Natural killer cell treated with Interleukin-12 subunit alpha and Interleukin-12 subunit beta and Interleukin-15 and Interleukin-18, amount 100 ng/mL, for 72 hours (primary cell): Measurements from ENCODE around the gene NLRC5. TPM values are rescaled to one million over a fixed set of nuclear protein-coding genes. Genes with fewer than 3 reads are reported as not detected.
A peak's percentile ranks its signal among the peaks of the same experiment; 100 is the strongest.

Experiments used
- ATAC-seq, 2 donors: fragments of 150-1000 bp; cut with Tn5 transposase in 1 of 2; sonication (Bioruptor Pico), chemical (Tn5 transposase) in 1 of 2; 2 replicates each; pipeline ENCODE4 v1.10.0; 2021
- DNase-seq: peaks from one replicate; pipeline ENCODE4 v3.0.0; 2022; ENCODE audit warnings: low spot score
- H3K27ac Mint-ChIP-seq, 2 donors: 1 replicate in 1 of 2; 2 replicates in 1 of 2; pipeline ENCODE4 v1.8.0; 2022; ENCODE audit warnings: mixed read lengths in 2 of 2, mild to moderate bottlenecking in 1 of 2, moderate library complexity in 1 of 2
- H3K27me3 Mint-ChIP-seq, 2 donors: 1 replicate in 1 of 2; 2 replicates in 1 of 2; pipeline ENCODE4 v1.8.0; 2022; ENCODE audit warnings: mixed read lengths in 2 of 2
- H3K36me3 Mint-ChIP-seq: one replicate; pipeline ENCODE4 v1.8.0; 2022; ENCODE audit warnings: mixed read lengths
- H3K4me1 Mint-ChIP-seq, 2 donors: 1 replicate in 1 of 2; 2 replicates in 1 of 2; pipeline ENCODE4 v1.8.0; 2022; ENCODE audit warnings: low read depth in 2 of 2, mixed read lengths in 2 of 2, mild to moderate bottlenecking in 1 of 2
- H3K4me3 Mint-ChIP-seq: one replicate; pipeline ENCODE4 v1.8.0; 2022; ENCODE audit warnings: mixed read lengths
- H3K9me3 Mint-ChIP-seq: 2 replicates; pipeline ENCODE4 v1.8.0; 2022; ENCODE audit warnings: mixed read lengths
- total RNA-seq, 2 donors: library from RNA; stranded (reverse); gene quantifications; one replicate each; pipeline ENCODE4 v1.2.3, GENCODE V29; 2022

The NLRC5 gene
- total RNA-seq, 2 donors from 2014 or later: 190 to 316 TPM

DNA sequence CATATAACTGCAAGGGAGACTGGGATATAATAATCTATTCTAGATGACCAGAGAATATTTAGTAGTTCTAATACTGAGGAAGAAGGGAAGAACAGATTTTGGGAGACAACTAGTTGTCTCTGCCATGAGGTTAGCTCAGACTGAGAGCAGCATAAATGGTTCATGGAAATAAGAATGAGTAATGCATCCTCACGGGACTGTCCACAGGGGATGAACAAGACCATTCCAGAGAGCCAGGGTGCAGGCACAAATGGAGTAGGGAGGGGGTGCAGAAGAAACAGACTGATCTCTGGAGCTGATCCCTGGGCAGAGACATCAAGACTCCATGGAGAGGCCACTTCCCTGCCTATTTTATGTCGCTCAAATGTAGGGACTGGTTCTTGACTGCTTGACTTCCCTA is 30.4 kb downstream of the NLRC5 start:
- no peaks in the 10 kb centered on the region for H3K9me3 Mint-ChIP-seq
- H3K4me1 Mint-ChIP-seq: peaks cover 56 to 58% of the 10 kb centered on the region in 2 donors
- H3K27ac Mint-ChIP-seq: no peak overlapping the region
- H3K4me3 Mint-ChIP-seq: no peak overlapping the region
- H3K36me3 Mint-ChIP-seq: peaks cover 30% of the 10 kb centered on the region
- DNase-seq (peak; percentile 46), ATAC-seq (no peak)
- H3K27me3 Mint-ChIP-seq: no peaks in the 10 kb centered on the region

DNA sequence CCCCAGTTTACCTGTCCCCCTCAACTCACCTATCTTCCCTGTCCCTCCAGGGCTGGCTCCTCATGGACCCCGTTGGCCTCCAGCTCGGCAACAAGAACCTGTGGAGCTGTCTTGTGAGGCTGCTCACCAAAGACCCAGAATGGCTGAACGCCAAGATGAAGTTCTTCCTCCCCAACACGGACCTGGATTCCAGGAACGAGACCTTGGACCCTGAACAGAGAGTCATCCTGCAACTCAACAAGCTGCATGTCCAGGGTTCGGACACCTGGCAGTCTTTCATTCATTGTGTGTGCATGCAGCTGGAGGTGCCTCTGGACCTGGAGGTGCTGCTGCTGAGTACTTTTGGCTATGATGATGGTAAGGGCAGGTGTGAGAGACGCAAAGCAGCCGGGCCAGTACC is 31.3 kb downstream of the NLRC5 start:
- DNase-seq (peak; percentile 46), ATAC-seq (no peak)
- H3K9me3 Mint-ChIP-seq: no peaks in the 10 kb centered on the region
- H3K27me3 Mint-ChIP-seq: no peaks in the 10 kb centered on the region
- H3K36me3 Mint-ChIP-seq: peaks cover 30% of the 10 kb centered on the region
- H3K4me3 Mint-ChIP-seq: no peak overlapping the region
- peak overlapping the region in 1 of 2 donors; percentile 63 for H3K27ac Mint-ChIP-seq
- H3K4me1 Mint-ChIP-seq: peaks cover 50 to 54% of the 10 kb centered on the region in 2 donors

DNA sequence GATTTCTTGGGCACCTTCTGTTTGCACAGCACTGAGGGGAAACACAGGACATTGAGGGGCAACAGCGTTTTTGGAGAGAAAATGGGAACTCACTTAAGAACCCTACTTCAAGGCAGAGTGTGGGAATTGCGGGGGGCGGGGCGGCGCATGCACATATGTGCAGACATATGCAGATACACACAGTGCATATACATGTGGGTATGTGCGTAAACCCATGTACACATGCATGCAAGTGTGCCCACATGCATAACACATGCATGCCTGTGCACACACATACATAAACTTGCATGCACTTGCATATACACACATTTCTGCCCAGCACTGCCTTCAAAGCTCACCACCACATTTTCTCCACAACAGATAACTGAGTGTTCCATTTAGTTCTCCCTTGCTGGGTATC is 32.4 kb downstream of the NLRC5 start:
- ATAC-seq (no peak), DNase-seq (peak; percentile 42)
- Mint-ChIP-seq H3K27ac (peak overlapping the region in 1 of 2 donors; percentile 61), H3K27me3 (no peaks in the 10 kb centered on the region), H3K4me1 (peaks cover 42 to 51% of the 10 kb centered on the region in 2 donors), H3K9me3 (no peaks in the 10 kb centered on the region), H3K4me3 (peak overlapping the region; percentile 16), H3K36me3 (peaks cover 30% of the 10 kb centered on the region)

DNA sequence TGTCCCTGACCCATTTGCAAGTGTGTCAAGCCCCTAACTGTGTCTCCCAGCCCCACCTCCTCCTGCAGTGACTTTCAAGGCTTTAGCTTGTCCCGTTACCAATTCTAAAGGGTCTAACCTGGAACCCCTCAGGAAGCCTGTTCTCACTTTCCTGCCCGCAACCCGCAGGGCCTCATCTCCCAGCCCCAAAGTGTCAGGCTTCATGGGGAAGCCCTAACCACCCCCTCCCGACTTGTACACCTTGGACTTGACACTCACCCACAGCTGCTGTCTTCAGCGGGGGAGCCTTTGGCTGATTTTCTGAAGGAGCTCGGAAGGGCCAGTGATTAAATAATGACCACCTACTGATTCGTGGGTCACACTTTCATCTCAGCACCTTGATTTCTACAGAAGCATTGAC is 33.1 kb downstream of the NLRC5 start:
- Mint-ChIP-seq H3K36me3 (peaks cover 24% of the 10 kb centered on the region), H3K27me3 (no peaks in the 10 kb centered on the region), H3K4me1 (peaks cover 41 to 51% of the 10 kb centered on the region in 2 donors), H3K27ac (peak overlapping the region; percentile 61 to 85), H3K9me3 (no peaks in the 10 kb centered on the region), H3K4me3 (peak overlapping the region; percentile 45)
- ATAC-seq: peak; percentile 51 to 58
- peak; percentile 51 for DNase-seq

DNA sequence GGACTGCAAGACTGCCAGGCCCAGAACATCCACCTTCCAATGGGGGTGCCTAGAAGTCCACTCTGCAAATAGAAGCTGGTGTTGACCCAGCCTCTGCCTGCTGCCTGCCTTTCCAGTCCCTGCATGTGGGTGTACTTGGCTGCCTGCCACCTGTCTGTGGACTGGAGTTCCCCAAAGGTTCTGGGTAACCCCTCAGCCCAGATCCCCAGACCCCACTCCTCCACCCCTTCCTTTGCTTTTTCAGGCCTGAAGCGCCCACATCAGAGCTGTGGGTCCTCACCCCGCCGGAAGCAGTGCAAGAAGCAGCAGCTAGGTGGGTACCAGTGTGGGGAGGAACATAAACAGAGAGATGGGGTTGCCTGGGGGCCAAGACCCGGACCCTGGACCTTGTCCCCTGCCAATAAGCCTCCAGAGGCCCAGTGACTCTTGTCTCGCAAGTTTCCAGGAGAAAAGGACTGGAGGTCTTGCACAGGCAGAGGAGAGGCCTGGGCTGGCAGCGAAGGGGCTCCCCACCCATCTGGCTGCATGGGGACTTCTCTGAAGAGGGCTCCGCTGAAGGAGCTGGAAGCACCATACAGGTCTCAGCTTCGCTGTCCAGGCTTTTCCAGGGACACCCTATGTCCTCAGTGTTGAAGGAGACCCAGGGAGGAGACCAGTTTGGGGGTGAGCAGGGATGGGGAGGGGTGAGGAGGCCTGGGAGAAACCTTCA is 34.3 kb downstream of the NLRC5 start:
- H3K27me3 Mint-ChIP-seq: no peaks in the 10 kb centered on the region
- peak overlapping the region; percentile 45 for H3K4me3 Mint-ChIP-seq
- peak; percentile 42 for DNase-seq
- peak overlapping the region; percentile 61 to 85 for H3K27ac Mint-ChIP-seq
- no peaks in the 10 kb centered on the region for H3K9me3 Mint-ChIP-seq
- peaks cover 16% of the 10 kb centered on the region for H3K36me3 Mint-ChIP-seq
- peak in 1 of 2 donors; percentile 41 for ATAC-seq
- H3K4me1 Mint-ChIP-seq: peaks cover 37 to 50% of the 10 kb centered on the region in 2 donors

DNA sequence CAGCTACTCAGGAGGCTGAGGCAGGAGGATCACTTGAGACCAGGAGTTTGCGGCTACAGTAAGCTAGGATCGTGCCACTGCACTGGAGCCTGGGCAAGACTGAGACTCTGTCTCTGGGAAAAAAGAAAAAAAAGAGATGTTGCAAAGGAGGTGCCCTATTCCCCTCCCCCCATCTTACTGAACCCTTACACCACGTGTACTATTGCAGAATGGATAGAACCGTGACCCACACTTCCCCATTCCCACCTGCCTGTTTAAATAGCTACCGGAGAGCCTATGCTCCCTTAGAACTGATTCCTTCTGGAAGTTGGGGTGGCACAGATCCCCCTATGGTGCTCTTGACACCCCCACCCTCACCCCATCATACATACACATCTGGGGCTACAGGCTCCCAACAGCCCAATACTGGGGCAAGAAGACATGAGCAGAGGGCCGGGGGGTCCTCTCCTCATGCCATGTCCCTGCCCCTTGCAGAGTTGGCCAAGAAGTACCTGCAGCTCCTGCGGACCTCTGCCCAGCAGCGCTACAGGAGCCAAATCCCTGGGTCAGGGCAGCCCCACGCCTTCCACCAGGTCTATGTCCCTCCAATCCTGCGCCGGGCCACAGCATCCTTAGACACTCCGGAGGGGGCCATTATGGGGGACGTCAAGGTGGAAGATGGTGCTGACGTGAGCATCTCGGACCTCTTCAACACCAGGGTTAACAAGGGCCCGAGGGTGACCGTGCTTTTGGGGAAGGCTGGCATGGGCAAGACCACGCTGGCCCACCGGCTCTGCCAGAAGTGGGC is 35.7 kb downstream of the NLRC5 start:
- H3K4me1 Mint-ChIP-seq: peaks cover 43 to 53% of the 10 kb centered on the region in 2 donors
- peaks cover 10% of the 10 kb centered on the region for H3K36me3 Mint-ChIP-seq
- H3K9me3 Mint-ChIP-seq: peaks cover 1% of the 10 kb centered on the region
- ATAC-seq (no peak), DNase-seq (no peak)
- H3K27me3 Mint-ChIP-seq: no peaks in the 10 kb centered on the region
- H3K27ac Mint-ChIP-seq: peak overlapping the region in 1 of 2 donors; percentile 85
- H3K4me3 Mint-ChIP-seq: no peak overlapping the region

DNA sequence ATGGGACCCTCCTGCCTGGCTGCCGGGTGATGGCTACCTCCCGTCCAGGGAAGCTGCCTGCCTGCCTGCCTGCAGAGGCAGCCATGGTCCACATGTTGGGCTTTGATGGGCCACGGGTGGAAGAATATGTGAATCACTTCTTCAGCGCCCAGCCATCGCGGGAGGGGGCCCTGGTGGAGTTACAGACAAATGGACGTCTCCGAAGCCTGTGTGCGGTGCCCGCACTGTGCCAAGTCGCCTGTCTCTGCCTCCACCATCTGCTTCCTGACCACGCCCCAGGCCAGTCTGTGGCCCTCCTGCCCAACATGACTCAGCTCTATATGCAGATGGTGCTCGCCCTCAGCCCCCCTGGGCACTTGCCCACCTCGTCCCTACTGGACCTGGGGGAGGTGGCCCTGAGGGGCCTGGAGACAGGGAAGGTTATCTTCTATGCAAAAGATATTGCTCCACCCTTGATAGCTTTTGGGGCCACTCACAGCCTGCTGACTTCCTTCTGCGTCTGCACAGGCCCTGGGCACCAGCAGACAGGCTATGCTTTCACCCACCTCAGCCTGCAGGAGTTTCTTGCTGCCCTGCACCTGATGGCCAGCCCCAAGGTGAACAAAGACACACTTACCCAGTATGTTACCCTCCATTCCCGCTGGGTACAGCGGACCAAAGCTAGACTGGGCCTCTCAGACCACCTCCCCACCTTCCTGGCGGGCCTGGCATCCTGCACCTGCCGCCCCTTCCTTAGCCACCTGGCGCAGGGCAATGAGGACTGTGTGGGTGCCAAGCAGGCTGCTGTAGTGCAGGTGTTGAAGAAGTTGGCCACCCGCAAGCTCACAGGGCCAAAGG is 36.8 kb downstream of the NLRC5 start:
- H3K27ac Mint-ChIP-seq: peak overlapping the region in 1 of 2 donors; percentile 28
- H3K27me3 Mint-ChIP-seq: no peaks in the 10 kb centered on the region
- peaks cover 13% of the 10 kb centered on the region for H3K36me3 Mint-ChIP-seq
- H3K4me3 Mint-ChIP-seq: no peak overlapping the region
- peaks cover 6% of the 10 kb centered on the region for H3K9me3 Mint-ChIP-seq
- DNase-seq (peak; percentile 8), ATAC-seq (peak in 1 of 2 donors; percentile 28)
- H3K4me1 Mint-ChIP-seq: peaks cover 50 to 52% of the 10 kb centered on the region in 2 donors

DNA sequence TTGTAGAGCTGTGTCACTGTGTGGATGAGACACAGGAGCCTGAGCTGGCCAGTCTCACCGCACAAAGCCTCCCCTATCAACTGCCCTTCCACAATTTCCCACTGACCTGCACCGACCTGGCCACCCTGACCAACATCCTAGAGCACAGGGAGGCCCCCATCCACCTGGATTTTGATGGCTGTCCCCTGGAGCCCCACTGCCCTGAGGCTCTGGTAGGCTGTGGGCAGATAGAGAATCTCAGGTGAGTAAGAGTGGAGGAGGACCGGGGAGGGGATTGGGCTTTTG is 37.4 kb downstream of the NLRC5 start:
- ATAC-seq: no peak
- H3K36me3 Mint-ChIP-seq: peaks cover 13% of the 10 kb centered on the region
- peaks cover 50 to 51% of the 10 kb centered on the region in 2 donors for H3K4me1 Mint-ChIP-seq
- no peaks in the 10 kb centered on the region for H3K27me3 Mint-ChIP-seq
- no peak overlapping the region for H3K4me3 Mint-ChIP-seq
- H3K9me3 Mint-ChIP-seq: peaks cover 6% of the 10 kb centered on the region
- peak overlapping the region in 1 of 2 donors; percentile 28 for H3K27ac Mint-ChIP-seq
- DNase-seq: no peak

DNA sequence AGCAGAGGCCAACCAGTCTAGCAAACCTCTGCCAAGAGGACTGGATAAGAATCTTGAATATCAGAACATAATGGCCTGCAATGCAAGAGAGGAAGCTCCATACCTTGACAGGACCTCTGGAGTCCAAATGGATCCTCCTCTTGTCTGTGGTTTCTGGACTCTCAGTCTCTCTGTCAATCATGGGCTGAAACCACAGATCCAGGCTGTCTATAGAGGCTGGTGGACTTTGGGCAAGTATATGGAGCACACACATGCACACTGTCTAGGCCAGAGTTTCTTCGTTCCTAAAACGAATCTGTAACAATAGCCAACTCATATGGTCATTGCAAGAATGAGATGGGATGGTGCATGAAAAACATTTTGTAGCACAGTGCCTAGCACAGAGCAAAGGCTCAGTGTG is 37.7 kb downstream of the NLRC5 start:
- Mint-ChIP-seq H3K4me3 (no peak overlapping the region), H3K9me3 (peaks cover 6% of the 10 kb centered on the region), H3K4me1 (peaks cover 49 to 50% of the 10 kb centered on the region in 2 donors), H3K27ac (peak overlapping the region; percentile 28 to 35), H3K36me3 (peaks cover 15% of the 10 kb centered on the region), H3K27me3 (no peaks in the 10 kb centered on the region)
- ATAC-seq (no peak), DNase-seq (peak; percentile 18)

DNA sequence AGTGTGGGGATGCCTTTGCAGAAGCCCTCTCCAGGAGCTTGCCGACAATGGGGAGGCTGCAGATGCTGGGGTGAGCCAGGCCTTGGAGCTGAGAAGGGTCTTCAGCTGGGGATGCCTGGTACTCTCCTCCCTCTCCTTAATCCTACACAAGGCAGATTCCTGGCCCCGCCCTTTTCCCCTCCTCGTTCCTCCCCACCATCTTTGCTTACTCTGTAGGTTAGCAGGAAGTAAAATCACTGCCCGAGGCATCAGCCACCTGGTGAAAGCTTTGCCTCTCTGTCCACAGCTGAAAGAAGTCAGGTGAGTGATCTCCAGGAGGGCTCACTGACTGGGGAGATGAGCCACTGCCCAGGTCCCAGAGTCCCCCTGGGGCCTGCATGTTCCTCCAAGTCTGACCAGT is 38.7 kb downstream of the NLRC5 start:
- Mint-ChIP-seq H3K4me3 (no peak overlapping the region), H3K27ac (no peak overlapping the region), H3K4me1 (peaks cover 42% of the 10 kb centered on the region in 2 donors), H3K9me3 (peaks cover 6% of the 10 kb centered on the region), H3K27me3 (no peaks in the 10 kb centered on the region), H3K36me3 (peaks cover 15% of the 10 kb centered on the region)
- DNase-seq (no peak), ATAC-seq (no peak)

DNA sequence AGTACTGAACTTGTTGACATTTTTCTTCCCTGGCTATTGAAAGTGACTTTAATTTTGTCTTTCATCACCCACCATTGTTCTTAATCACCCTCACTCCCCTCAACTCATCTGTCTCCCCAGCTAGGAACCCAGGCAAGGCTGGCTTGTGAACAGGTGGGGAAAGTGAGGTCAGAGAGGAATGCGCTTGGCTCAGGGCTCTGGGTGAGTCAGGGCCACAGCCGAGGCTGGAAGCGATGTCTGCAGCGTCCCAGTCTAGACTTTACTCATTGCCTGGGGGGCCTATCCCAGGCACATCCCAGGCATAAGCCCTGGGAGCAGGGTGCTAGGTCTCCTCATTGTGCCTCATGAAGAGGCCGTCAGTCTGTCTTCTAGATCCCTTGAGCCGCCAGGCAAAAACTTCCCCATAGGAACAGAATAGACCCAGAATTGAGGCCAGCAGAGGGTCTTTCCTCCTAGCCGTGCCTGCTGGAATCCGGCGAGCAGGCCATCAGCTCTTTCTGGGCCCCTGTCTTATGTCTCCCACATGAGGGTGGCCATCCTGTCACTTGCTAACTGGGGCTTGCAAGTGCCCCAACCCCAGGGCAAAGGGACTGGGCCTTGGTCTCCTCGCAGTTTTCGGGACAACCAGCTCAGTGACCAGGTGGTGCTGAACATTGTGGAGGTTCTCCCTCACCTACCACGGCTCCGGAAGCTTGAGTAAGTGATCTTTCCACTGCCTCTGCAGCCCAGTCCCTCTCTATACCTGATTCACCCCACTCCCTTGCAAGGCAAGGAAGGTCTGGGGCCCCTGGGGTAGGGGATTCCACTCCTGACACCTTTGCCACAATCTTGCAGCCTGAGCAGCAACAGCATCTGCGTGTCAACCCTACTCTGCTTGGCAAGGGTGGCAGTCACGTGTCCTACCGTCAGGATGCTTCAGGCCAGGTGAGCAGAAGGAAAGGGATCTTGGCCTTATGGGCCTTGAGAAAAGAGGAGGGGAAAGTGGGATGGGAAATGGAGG is 40.1 kb downstream of the NLRC5 start:
- peaks cover 6% of the 10 kb centered on the region for H3K9me3 Mint-ChIP-seq
- H3K27me3 Mint-ChIP-seq: no peaks in the 10 kb centered on the region
- DNase-seq (no peak), ATAC-seq (peak; percentile 51 to 60)
- H3K27ac Mint-ChIP-seq: peak overlapping the region; percentile 9 to 59
- peak overlapping the region; percentile 9 for H3K4me3 Mint-ChIP-seq
- H3K4me1 Mint-ChIP-seq: peaks cover 39% of the 10 kb centered on the region in 2 donors
- peaks cover 15% of the 10 kb centered on the region for H3K36me3 Mint-ChIP-seq

DNA sequence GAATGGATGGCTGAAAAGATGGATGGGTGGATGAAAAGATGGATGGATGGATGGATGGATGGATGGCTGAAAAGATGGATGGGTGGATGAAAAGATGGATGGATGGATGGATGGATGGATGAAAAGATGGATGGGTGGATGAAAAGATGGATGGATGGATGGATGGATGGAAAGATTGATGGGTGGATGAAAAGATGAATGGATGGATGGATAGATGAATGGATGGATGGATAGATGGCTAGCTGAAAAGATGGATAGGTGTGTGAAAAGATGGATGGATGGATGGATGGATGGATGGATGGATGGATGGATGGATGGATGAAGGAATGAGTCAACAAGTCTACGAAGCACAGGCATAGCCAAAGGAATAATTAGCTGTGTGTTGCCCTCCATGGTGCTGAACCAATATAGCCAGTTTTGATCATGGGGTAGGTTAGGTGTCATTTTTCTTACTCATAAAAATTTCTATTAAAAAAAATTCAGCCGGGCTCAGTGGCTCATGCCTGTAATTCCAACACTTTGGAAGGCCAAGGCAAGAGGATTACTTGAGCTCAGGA is 41.1 kb downstream of the NLRC5 start:
- DNase-seq (no peak), ATAC-seq (no peak)
- H3K27ac Mint-ChIP-seq: peak overlapping the region; percentile 9 to 59
- peaks cover 20% of the 10 kb centered on the region for H3K36me3 Mint-ChIP-seq
- H3K9me3 Mint-ChIP-seq: peaks cover 6% of the 10 kb centered on the region
- H3K27me3 Mint-ChIP-seq: no peaks in the 10 kb centered on the region
- H3K4me3 Mint-ChIP-seq: peak overlapping the region; percentile 9
- peaks cover 43 to 44% of the 10 kb centered on the region in 2 donors for H3K4me1 Mint-ChIP-seq
